NCI-H2227 treated with DMSO at 0.1 percent for 48 hours (cell line): ENCODE results near the gene SEPTIN7.

Experiments used
- DNase-seq: peaks from one replicate; lab custom pipeline; 2025; lab: John Stamatoyannopoulos, UW

The SEPTIN7 gene

GRCh38 chr7:35787925-35788324 lies 12.9 kb upstream of the SEPTIN7 start:
- no peak for DNase-seq

DNA sequence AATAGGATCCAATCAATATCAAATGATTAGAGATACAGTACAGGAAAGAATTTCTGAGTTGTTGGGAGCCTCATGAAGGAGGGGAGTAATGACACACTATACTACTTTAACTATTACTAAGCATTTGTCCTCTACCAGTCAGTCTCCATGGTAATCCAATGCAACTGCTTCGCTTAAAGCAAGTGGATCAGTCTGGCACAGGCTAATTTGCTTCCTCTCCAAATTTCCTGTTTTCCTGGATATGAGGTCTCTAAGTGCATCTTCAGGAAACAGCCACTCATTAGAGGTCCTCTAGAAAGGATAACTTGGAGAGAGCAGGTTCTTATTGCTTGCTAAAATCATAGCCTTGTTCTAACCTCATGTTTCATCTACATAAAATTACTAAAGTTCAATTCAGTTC lies 8.4 kb upstream of the SEPTIN7 start:
- no peak for DNase-seq

- no peak for DNase-seq
Observed at GRCh38 chr7:35792873-35793489, 7.9 kb upstream of the SEPTIN7 start.

DNA sequence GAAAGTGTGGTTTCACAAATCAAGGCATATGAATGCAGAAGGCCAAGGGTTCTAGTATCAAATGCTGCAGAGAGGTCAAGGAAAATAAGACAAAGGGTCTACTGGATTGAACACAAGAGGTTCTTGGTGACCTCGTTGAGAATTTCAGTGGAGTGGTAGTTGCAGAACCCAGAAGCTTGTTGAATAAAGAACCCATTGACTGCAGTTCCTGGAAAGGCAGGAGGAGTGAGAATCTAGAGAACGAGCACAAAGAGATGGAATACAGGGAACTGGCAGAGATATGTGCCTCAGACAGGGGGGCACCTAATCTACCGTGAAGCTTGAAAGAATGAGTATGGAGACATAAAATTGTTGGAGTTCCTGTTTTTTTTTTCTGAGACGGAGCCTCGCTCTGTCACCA lies 3.5 kb upstream of the SEPTIN7 start:
- DNase-seq, result no peak

DNA sequence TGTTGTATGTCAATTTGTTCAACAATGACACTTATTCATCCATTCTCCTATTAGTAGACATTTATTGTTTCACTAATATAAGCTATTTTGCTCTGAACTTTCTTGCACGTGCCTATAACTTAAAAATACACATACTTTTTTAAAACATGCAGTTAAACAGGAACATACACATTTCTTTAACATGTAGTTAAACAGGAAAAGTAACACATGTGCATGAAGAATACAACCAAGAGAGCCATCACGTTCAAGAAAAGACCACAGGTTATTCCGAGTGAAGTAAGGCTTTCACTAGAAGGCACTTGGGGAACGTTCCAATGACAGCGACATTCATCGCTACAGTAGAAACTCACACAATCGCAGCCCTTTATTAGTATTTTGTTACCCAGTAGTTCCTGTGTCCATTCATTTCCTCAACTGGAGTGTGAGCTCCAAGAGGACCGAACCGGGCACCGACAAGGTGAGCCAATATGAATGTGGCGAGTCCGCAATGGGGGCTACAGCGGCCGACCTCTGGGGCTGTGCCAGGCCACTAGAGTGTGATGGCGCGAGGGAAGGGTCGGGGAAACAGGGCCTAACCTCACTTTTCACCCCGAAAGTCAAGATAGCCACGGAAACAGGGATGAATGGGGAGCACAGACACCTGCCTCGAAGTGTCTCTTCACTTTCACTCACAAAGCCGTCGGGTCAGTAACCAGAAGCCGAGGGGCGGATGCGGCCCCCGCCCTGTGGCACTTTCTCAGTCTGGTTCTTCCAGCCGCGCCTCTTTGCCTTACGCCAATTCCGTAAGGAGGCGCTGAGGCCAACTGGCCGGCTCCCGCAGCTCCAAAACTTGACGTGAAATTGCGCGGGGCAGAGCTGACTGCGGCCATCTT lies 775 bp upstream of the SEPTIN7 start:
- DNase-seq, result peak; percentile 93

- DNase-seq, result peak; percentile 40
Observed at GRCh38 chr7:35801392-35802101, 690 bp downstream of the SEPTIN7 start.

DNA sequence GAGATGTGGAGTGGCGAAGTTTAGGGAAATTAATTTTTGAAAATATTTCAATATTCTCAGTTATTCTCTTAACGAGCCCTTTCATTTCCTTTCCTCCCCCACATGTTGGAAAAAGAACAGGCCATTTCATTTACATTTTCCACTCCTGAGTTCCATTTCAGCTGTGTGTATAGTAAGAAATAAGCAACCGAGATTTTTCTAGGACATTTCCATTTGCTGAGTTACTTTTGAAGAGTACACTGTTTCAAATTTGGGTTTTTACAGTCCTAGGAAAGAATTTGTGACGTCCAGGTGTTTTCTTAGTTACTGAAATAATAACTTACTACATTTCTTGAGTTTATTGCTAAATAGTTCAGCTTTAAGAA lies 1.2 kb downstream of the SEPTIN7 start:
- DNase-seq, result no peak

DNA sequence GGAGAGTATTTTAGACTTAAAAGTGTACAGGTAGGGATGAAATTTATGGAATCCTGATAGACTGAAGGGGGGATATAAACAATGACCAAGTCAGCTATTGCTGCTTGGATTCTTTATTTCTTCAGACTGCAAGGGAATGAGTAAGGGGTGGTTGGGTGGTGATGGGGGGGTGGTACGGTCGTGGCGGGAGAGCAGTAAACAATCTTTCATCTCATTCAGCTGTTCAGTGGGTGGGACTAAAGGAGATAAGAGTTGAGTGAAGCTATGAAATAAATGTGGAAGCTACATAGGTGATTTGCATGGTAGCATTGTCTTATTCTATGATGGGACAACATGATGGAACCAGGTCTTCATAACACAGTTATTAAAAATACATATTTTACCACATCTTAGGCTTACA lies 1.8 kb downstream of the SEPTIN7 start:
- DNase-seq, result no peak

DNA sequence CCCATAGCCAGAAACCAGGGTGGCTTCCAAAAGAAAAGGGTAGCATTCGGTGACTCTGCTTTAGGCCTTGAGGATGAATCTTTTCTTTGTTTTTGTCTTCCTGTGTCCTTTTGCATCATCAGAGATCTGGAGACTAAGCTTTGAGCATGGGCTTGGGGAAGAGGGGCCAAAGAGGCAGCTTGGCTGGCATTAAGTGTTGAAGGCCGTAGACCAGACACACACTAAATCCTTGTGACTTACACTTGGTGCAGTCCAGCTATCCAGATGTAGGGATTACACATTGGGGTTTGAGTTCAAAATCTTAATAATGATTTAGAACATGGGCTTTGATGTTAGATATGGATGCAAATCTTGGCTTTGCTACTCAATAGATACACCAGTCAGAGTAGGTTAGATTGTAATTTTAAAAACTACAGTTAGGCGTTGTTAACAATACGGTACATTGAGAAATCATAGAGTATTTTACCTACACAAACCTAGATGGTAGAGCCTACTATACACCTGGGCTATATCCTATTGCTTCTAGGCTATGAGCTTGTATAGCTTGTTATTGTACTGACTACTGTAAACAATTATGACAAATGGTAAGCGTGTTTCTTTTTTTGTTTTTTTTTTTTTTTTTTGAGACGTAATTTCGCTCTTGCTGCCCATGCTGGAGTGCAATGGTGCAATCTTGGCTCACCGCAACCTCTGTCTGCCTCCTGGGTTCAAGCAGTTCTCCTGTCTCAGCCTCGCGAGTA lies 3.5 kb downstream of the SEPTIN7 start:
- no peak for DNase-seq

DNA sequence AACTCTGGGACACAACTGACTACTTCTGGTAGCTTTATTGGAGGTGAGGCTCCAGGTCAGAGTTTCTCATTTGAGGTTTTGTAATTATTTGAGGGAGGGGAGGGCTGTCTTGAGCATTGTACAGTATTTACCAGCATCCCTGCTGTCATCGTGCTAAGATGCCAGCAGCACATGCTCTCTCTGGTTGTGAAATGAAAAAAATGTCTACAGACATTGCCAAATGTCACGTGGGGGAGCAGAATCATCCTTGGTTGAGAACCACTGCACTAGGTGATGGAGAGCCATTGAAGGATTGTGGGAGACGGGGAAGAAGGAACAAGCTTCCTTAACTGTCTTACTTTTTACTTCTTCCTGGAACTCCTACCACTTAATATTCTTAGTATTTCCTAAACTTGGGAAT lies 5.0 kb downstream of the SEPTIN7 start:
- DNase-seq, result no peak

DNA sequence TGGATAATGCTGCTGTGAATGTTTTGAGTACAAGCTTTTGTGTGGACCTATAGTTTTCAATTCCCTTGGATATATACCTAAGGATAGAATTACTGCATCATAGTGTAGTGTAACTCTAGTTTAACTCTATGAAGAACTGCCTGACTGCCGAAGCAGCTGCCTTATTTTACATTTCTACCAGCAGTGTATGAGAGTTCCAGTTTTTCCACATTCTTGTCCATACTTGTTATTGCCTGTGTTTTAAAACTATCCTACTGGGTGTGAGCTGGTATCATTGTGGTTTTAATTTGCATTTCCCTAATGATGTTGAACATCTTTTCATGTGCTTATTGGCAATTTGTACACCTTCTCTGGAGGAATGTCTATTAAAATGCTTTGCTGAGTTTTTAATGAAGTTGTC lies 15.7 kb downstream of the SEPTIN7 start:
- DNase-seq, result no peak

DNA sequence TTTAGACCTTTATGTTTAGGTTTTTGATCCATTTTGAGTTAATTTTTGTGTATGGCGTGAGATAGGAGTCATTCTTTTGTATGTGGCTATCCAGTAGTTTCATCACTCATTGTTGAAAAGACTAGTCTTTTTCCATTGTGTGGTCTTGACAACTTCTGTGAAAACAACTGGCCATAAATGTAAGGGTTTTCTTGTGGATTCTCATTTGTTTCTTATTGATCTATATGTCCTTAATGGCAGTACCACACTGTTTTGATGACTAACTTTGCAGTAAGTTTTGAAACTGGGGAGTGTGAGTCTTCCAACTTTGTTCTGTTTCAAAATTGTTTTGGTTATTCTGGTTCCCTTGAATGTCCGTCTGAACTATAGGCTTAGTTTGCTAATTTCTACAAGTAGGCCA lies 16.3 kb downstream of the SEPTIN7 start:
- no peak for DNase-seq

DNA sequence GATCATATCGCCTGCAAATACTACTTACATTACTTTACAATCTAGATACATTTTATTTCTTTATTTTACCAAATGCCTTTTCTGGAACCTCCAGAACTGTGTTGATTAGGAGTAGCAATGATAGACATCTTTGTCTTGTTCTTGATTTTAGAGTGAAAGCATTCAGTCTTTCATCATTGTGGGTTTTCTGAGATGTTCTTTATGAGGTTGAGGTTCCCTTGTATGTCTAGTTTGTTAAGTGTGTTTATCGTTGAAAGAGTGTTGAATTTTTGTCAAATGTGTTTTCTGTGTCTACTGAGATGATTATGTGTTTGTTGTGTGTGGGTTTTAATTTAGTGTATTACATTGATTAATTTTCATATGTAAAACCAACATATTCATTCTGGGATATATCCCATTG lies 17.1 kb downstream of the SEPTIN7 start:
- no peak for DNase-seq

DNA sequence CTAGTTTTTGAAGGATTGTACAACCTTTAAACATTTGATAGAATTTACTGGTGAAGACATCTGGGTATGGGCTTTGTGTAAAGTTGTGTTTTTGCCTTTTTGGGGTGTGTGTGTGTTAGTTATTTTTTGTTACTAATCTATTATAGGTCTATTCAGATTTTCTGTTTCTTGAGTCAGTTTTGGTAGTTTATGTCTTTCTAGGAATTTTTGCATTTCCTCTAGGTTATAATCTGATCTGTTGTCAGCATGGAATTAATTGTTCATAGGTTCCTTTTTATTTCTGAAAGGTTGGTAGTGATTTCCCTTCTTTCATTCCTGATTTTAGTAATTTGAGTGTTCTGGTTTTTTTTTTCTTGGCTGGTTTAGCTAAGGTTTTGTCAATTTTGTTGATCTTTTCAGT lies 17.7 kb downstream of the SEPTIN7 start:
- DNase-seq, result no peak

- no peak for DNase-seq
Observed at GRCh38 chr7:35819310-35819709, 18.5 kb downstream of the SEPTIN7 start.

DNA sequence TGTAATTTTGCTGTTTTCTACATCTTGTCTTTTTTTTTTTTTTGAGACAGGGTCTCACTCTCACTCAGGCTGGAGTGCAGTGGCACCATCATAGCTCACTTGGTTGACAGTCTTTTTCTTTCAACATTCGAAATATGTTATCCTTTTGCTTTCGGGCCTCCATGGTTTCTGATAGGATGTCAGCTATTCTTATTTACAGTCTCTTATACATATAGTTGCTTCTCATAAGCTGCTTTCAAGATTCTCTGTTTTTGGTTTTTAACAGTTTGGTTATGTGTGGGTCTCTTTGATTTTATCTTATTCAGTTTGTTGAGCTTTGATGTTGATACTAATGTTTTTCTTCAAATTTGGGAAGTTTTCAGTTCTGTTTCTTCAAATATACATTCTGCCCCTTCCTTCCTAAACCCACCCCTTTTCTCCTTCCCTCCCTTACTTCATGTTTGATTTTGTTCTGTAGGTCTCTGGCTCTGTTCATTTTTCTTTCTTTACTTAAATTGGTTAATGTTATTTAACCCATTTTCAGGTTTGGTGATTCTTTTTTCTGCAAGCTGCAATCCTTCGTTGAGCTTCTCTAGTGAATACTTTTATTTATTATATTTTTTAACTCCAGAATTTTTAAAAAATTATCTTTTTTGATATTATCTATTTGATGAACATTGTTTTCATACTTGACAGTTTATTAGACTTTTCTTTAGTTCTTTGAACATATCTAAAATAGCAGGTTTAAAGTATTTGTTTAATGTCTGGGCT lies 19.3 kb downstream of the SEPTIN7 start:
- no peak for DNase-seq

DNA sequence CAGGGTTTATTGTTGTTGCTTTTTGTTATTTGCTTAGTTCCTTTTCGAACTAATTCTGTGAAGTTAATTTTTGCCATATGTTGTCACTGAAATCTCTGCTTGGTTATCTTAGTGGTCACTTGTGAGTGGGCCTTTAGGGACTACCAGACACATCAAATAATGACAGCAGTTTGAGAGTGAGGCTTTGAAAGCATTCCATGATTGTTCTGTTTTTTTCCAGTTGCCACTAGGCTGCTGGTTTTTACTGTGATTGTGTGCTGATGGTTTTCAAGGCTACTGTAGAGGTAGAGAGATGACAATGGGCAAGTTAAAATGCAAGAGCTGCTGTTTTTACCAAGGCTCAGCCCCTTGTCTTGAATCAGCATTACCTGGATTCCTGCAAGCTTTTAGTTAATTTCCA lies 20.0 kb downstream of the SEPTIN7 start:
- no peak for DNase-seq

DNA sequence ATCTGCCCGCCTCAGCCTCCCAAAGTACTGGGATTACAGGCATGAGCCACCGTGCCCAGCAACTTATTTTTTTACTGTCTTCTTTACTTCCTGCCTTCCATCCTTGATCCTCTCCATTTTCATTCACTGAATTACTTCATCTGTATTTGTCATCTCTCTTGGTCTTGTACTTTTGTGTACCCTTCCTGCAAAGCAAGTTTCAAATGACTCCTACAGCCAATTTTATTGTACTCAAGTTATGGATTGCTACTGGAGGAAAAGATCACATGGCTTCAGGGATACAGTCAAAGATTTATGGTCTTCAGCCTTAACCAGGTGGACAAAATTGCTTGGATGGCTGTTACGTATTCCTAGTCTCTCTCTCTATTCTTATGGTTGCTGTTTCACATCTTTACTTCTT lies 22.6 kb downstream of the SEPTIN7 start:
- no peak for DNase-seq

DNA sequence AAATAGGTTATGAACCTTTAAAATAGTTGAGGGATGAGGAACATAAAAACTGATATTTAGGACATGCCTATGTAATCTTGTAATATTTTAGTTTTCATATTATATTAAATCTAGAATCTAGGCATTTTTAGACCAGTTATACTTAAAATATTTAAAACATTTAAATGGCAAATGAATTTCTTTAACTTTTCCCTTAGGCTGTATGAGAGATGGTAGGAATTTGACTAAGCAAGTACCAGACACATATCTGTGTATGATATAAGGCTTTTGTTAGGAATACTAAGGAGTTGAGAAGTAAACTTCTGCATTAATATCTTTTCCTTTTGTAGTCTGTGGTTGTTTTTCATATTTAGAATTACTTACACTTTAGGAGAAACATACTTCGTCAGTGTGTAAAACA lies 25.1 kb downstream of the SEPTIN7 start:
- no peak for DNase-seq

- no peak for DNase-seq
Observed at GRCh38 chr7:35826751-35827150, 25.9 kb downstream of the SEPTIN7 start.

GRCh38 chr7:35828817-35829216 lies 28.0 kb downstream of the SEPTIN7 start:
- no peak for DNase-seq

DNA sequence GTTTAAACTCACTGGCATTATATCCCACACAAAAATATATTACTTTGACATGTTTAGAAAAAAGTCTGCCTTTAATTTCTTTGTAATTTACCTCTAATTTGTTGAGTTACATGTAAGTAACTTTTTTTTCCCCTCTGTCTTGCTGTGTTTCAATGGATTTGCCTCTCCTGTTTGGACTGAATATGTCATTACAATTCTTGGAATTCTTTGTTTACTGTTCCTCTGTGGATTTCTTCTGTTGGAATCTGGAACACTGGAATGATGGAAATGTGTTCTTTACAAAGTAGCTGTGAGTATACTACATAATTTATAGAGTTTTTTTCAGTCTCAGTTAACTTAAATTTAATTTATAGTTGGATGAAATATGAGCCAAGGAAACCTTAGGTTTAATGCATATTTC lies 30.4 kb downstream of the SEPTIN7 start:
- DNase-seq, result no peak
